K562 (cell line): ENCODE measurements around the gene LBP. TPM values are rescaled to one million over a fixed set of nuclear protein-coding genes. Genes with fewer than 3 reads are reported as not detected.

Experiments
- ATAC-seq: fragments of 200-7000 bp; cut with Tn5 transposase; 3 replicates; pipeline ENCODE4 v1.9.1; 2020; ENCODE audit warnings: moderate library complexity
- BruUV-seq: library from RNA; stranded (reverse); fragments of 400-500 nt; replicated peaks from 2 replicates; lab custom pipeline; 2021; lab: Mats Ljungman, UMichigan
- CTCF ChIA-PET: fragments of 300-600 bp; formaldehyde crosslinking; extraction: SDS; loops from one replicate; lab custom pipeline; 2021; ENCODE audit warnings: low intra/inter-chr PET ratio; lab: Yijun Ruan, JAX
- POLR2A ChIA-PET: fragments of 300-600, 350-650 bp; sonication (Branson Sonifier 250); formaldehyde crosslinking; extraction: SDS; loops from one replicate; lab custom pipeline; 2021; ENCODE audit warnings: antibody characterized with exemption, inconsistent platforms; lab: Yijun Ruan, JAX
- DNase-seq, 4 experiments: peaks; one replicate each; pipeline versions ENCODE4 v3.0.0 to v3.0.0-alpha.2; 2011 to 2018; ENCODE audit warnings: low spot score in 3 of 4, mixed read lengths in 3 of 4; ENCODE audit errors: extremely low read depth in 1 of 4
- FAIRE-seq: peaks from 2 replicates; lab custom pipeline; 2011; peaks lifted over from hg19 to GRCh38; lab: Jason Lieb, UNC
- H2AFZ ChIP-seq: 2 replicates; pipeline ENCODE4 v1.6.0; 2011; ENCODE audit warnings: low read depth, low read length, control low read depth, inconsistent platforms
- H3K27ac ChIP-seq: fragments of 200-600 bp; 3 replicates; pipeline ENCODE4 v1.8.0; 2011; ENCODE audit warnings: low read depth, mild to moderate bottlenecking, control low read depth, inconsistent platforms, low read length, moderate library complexity, mixed read lengths; ENCODE audit errors: extremely low read depth
- H3K27me3 ChIP-seq, 2 experiments: fragments of 300-600 bp in 1 of 2; 2 replicates in 1 of 2; 3 replicates in 1 of 2; pipeline versions ENCODE4 v1.6.0 to v1.8.0; 2011; ENCODE audit warnings: inconsistent platforms in 2 of 2, low read length in 2 of 2, mild to moderate bottlenecking in 1 of 2, mixed read lengths in 1 of 2, moderate library complexity in 1 of 2; ENCODE audit not compliant: control insufficient read depth in 2 of 2, insufficient read depth in 2 of 2
- H3K36me3 ChIP-seq: fragments of 300-600 bp; 3 replicates; pipeline ENCODE4 v1.8.0; 2011; ENCODE audit warnings: mild to moderate bottlenecking, low read length, inconsistent platforms; ENCODE audit not compliant: control insufficient read depth, insufficient read depth
- H3K4me1 ChIP-seq, 2 experiments: fragments of 200-600 bp in 1 of 2; replicated peaks in 1 of 2; 2 replicates in 1 of 2; 3 replicates in 1 of 2; pipeline versions ENCODE4 v1.5.1 to v1.8.0; 2011; ENCODE audit warnings: inconsistent platforms in 2 of 2, low read length in 2 of 2, mild to moderate bottlenecking in 1 of 2, mixed read lengths in 1 of 2, moderate library complexity in 1 of 2; ENCODE audit not compliant: control insufficient read depth in 2 of 2, insufficient read depth in 2 of 2
- H3K4me2 ChIP-seq: 2 replicates; pipeline ENCODE4 v1.6.1; 2011; ENCODE audit warnings: low read length, control low read depth, inconsistent platforms, mixed read lengths; ENCODE audit not compliant: insufficient read depth
- H3K4me3 ChIP-seq: fragments of 200-600 bp; sonication (generic), shearing (Covaris generic); 2 replicates; pipeline ENCODE4 v1.5.1; 2016; ENCODE audit warnings: control low read depth, inconsistent platforms
- H3K79me2 ChIP-seq: fragments of 200-600 bp; 3 replicates; pipeline ENCODE4 v1.8.0; 2011; ENCODE audit warnings: low read length, inconsistent platforms; ENCODE audit not compliant: control insufficient read depth, insufficient read depth
- H3K9ac ChIP-seq, 2 experiments: 2 replicates each; pipeline versions ENCODE4 v1.6.0 to v1.6.1; 2011; ENCODE audit warnings: low read depth in 2 of 2, low read length in 2 of 2, control low read depth in 1 of 2, inconsistent platforms in 1 of 2, mild to moderate bottlenecking in 1 of 2, mixed read lengths in 1 of 2; ENCODE audit not compliant: insufficient read depth in 1 of 2
- H3K9me1 ChIP-seq: one replicate; pipeline ENCODE4 v1.6.0; 2011; ENCODE audit warnings: inconsistent platforms, mild to moderate bottlenecking, low read length, moderate library complexity; ENCODE audit not compliant: control insufficient read depth, insufficient read depth
- H3K9me3 ChIP-seq: replicated peaks from 2 replicates; pipeline ENCODE4 v1.5.1; 2011; ENCODE audit warnings: low read depth, low read length, inconsistent platforms; ENCODE audit not compliant: control insufficient read depth, insufficient read depth
- H4K20me1 ChIP-seq: replicated peaks from 2 replicates; pipeline ENCODE4 v1.6.1; 2011; ENCODE audit warnings: low read length, inconsistent platforms, mixed read lengths; ENCODE audit not compliant: control insufficient read depth, insufficient read depth
- ELK1 ChIP-seq: sonication (generic); formaldehyde crosslinking; IDR thresholded peaks from 2 replicates; pipeline ENCODE4 v1.8.1; 2022; ENCODE audit warnings: missing genetic modification reagents
- FOXA3 ChIP-seq, 2 experiments: fragments of 450-650 bp in 1 of 2; sonication (generic) in 1 of 2; formaldehyde crosslinking; IDR thresholded peaks in 1 of 2; conservative IDR thresholded peaks in 1 of 2; 2 replicates each; pipeline versions ENCODE4 v1.4.0 to v1.8.0; 2020 to 2022; ENCODE audit warnings: mild to moderate bottlenecking in 2 of 2, missing genetic modification reagents in 1 of 2
- HDAC8 ChIP-seq: fragments of 450-650 bp; IDR thresholded peaks from 2 replicates; pipeline ENCODE4 v1.6.1; 2016; ENCODE audit warnings: mild to moderate bottlenecking, missing genetic modification characterization, moderate library complexity, missing compliant biosample characterization
- LCOR ChIP-seq: sonication (generic); formaldehyde crosslinking; IDR thresholded peaks from 2 replicates; pipeline ENCODE4 v1.8.0; 2022; ENCODE audit warnings: mild to moderate bottlenecking, missing genetic modification reagents
- PRPF4 ChIP-seq: fragments of 200-400 bp; formaldehyde crosslinking; IDR thresholded peaks from one replicate; pipeline ENCODE4 v1.6.1; 2017; ENCODE audit warnings: low read length, low read depth, mild to moderate bottlenecking; ENCODE audit not compliant: insufficient read depth, poor library complexity, severe bottlenecking
- RNF2 ChIP-seq: sonication (generic); IDR thresholded peaks from 2 replicates; pipeline ENCODE4 v1.6.1; 2016
- ZBTB17 ChIP-seq: fragments of 450-650 bp; formaldehyde crosslinking; IDR thresholded peaks from 2 replicates; pipeline ENCODE4 v1.4.0; 2020; ENCODE audit warnings: mild to moderate bottlenecking
- ZHX1 ChIP-seq: fragments of 150-350 bp; conservative IDR thresholded peaks from 2 replicates; pipeline ENCODE4 v1.6.1; 2014; ENCODE audit warnings: low read length
- ZNF121 ChIP-seq: sonication (generic); formaldehyde crosslinking; conservative IDR thresholded peaks from 2 replicates; pipeline ENCODE4 v1.8.0; 2022; ENCODE audit warnings: missing genetic modification reagents
- ZNF165 ChIP-seq: fragments of 250-450 bp; sonication (Bioruptor Pico); IDR thresholded peaks from 2 replicates; pipeline ENCODE4 v1.4.0; 2020; ENCODE audit warnings: borderline replicate concordance
- ZNF277 ChIP-seq: fragments of 250-450 bp; sonication (Bioruptor Pico); IDR thresholded peaks from 2 replicates; pipeline ENCODE4 v1.8.0; 2022; ENCODE audit warnings: inconsistent platforms, mild to moderate bottlenecking, moderate library complexity, borderline replicate concordance
- WGBS: fragments of 100-300 bp; shearing (Covaris generic); methylation state at CpG from one replicate; pipeline ENCODE4 v1.1.6; 2016; ENCODE audit warnings: low coverage, mixed read lengths; ENCODE audit not compliant: insufficient coverage; ENCODE audit errors: missing lambda C conversion rate; 5-methylcytosine and 5-hydroxymethylcytosine counted together
- in situ Hi-C: fragments of 300-500 bp; cut with MboI; formaldehyde crosslinking; loops from 4 replicates; pipeline ENCODE4 v1.15.0; 2018; ENCODE audit warnings: inconsistent platforms, mixed read lengths
- intact Hi-C: fragments of 100-400 bp; cut with micrococcal nuclease; formaldehyde crosslinking; loops from 2 replicates; pipeline ENCODE4 v1.14.2; 2022
- polyA plus RNA-seq, 8 experiments: library from polyadenylated mRNA; depleted of rRNA in 4 of 8; stranded (reverse) in 5 of 8; unstranded in 3 of 8; fragments of >200 nt; fragmentation: Nextera tagmentation in 2 of 8; fragmentation: Illumina TruSeq in 1 of 8; extraction: Ambion mirVana in 2 of 8; extraction: Trizol in 1 of 8; gene quantifications; 2 replicates each; pipeline versions ENCODE4 v1.2.1 to v1.2.3, GENCODE V29; 2011 to 2014; ENCODE audit warnings: inconsistent platforms in 1 of 8, missing spikeins in 1 of 8
- total RNA-seq, 7 experiments: library from RNA; depleted of rRNA in 6 of 7; stranded (reverse); fragments of >200 nt in 6 of 7; fragmentation: Illumina TruSeq in 2 of 7; extraction: Trizol in 2 of 7; gene quantifications; 2 replicates each; pipeline versions ENCODE4 v1.2.1 to v1.2.3, GENCODE V29; 2011 to 2021; ENCODE audit warnings: low replicate concordance in 1 of 7
- TF ChIP-seq, protein P1 (sequence below): fragments of 250-450 bp; sonication (Bioruptor Pico); IDR thresholded peaks from 2 replicates; pipeline ENCODE4 v1.8.0; 2021; ENCODE audit warnings: moderate library complexity, mild to moderate bottlenecking, inconsistent platforms
- TF ChIP-seq, protein P2 (sequence below): sonication (generic); formaldehyde crosslinking; IDR thresholded peaks from 2 replicates; pipeline ENCODE4 v1.8.1; 2023; ENCODE audit warnings: mild to moderate bottlenecking, missing genetic modification reagents, moderate library complexity
- TF ChIP-seq, protein P3 (sequence below): fragments of 250-450 bp; sonication (Bioruptor Pico); IDR thresholded peaks from 2 replicates; pipeline ENCODE4 v1.9.0; 2021; ENCODE audit warnings: mild to moderate bottlenecking

Gene LBP
- total and polyA plus RNA-seq, 9 of the 15 experiments (the other 6 are each of a cell fraction or from before 2014, with no cell fraction given), result 0.06 to 0.31 (median 0.09) TPM; not detected in 3

DNA sequence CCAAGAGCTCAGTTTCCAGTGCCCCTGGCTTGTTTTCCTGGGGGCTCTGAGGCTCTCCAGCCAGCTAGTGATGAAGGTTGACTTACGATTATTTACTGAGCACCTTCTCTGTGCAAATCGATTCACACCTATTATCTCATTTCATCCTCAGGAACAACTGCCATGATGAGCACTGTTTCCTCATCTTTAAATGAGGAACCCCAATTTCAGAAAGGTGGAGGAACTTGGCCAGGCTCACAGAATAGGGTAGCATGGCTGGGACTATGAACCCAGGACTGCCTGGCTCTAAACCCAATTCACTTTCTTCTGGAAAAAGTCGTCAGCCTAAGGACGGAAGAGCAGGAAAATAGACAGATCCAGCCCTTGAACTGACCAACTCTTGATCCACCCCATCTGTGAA lies 45.8 kb upstream of the LBP start:
- Histone ChIP-seq H3K9me1 (no peaks in the 10 kb centered on the region), H3K4me3 (no peak overlapping the region), H3K36me3 (no peaks in the 10 kb centered on the region), H2AFZ (no peak overlapping the region), H3K27ac (no peak overlapping the region), H3K79me2 (no peaks in the 10 kb centered on the region), H3K9ac (no peak overlapping the region), H3K4me2 (no peak overlapping the region), H3K27me3 (peaks cover 13 to 47% of the 10 kb centered on the region in 2 experiments), H3K4me1 (peaks cover 0 to 6% of the 10 kb centered on the region in 2 experiments; a peak in 1 of 5 replicates), H4K20me1 (peaks cover 3% of the 10 kb centered on the region; the same call in 1 of the 2 replicates), H3K9me3 (no peaks in the 10 kb centered on the region)
- FAIRE-seq (no peak), DNase-seq (no peak), ATAC-seq (no peak)
- in situ Hi-C loops (no loop called here), intact Hi-C loops (no loop called here)
- no TSS peak for BruUV-seq
- ChIA-PET POLR2A (no interaction called here), CTCF (no interaction called here)
- WGBS, result 0% methylated on average over 4 of the region's 4 CpGs
- TF ChIP-seq RNF2, result no peak
- TF ChIP-seq, protein P1, sequence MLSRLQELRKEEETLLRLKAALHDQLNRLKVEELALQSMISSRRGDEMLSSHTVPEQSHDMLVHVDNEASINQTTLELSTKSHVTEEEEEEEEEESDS (CRISPR knock-in tag), result no peak
- TF ChIP-seq ZBTB17 (CRISPR knock-in tag), result no peak
- TF ChIP-seq ZNF165 (CRISPR knock-in tag), result no peak
- TF ChIP-seq ELK1 (CRISPR knock-in tag), result no peak
- no peak for TF ChIP-seq ZNF121 (CRISPR knock-in tag)
- TF ChIP-seq ZNF277, result no peak
- TF ChIP-seq, protein P2, sequence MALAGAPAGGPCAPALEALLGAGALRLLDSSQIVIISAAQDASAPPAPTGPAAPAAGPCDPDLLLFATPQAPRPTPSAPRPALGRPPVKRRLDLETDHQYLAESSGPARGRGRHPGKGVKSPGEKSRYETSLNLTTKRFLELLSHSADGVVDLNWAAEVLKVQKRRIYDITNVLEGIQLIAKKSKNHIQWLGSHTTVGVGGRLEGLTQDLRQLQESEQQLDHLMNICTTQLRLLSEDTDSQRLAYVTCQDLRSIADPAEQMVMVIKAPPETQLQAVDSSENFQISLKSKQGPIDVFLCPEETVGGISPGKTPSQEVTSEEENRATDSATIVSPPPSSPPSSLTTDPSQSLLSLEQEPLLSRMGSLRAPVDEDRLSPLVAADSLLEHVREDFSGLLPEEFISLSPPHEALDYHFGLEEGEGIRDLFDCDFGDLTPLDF (CRISPR knock-in tag), result no peak
- no peak for TF ChIP-seq PRPF4
- TF ChIP-seq FOXA3 (CRISPR knock-in tag; conservative IDR thresholded peaks at IDR 0.05 in 1 of 2, IDR thresholded peaks at IDR 0.05 in 1 of 2), result no peak
- no peak for TF ChIP-seq LCOR (CRISPR knock-in tag)
- TF ChIP-seq ZHX1, result no peak
- TF ChIP-seq, protein P3, sequence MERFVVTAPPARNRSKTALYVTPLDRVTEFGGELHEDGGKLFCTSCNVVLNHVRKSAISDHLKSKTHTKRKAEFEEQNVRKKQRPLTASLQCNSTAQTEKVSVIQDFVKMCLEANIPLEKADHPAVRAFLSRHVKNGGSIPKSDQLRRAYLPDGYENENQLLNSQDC, result no peak
- TF ChIP-seq HDAC8 (tag), result no peak
